HTR-8/SVneo (cell line): ENCODE data around the gene MERTK.
A peak's percentile ranks its signal among the peaks of the same experiment; 100 is the strongest.
"Not testable (repeated sequence)": the region's sequence is repeated elsewhere in the genome, so short reads cannot be mapped to it uniquely, and the experiment has no call there.

Experiments
- DNase-seq: peaks from one replicate; pipeline ENCODE4 v3.0.0; 2011; ENCODE audit warnings: low spot score, mixed read lengths; ENCODE audit not compliant: insufficient read length
- FAIRE-seq: peaks from 2 replicates; lab custom pipeline; 2011; peaks lifted over from hg19 to GRCh38; lab: Jason Lieb, UNC

MERTK gene

DNA sequence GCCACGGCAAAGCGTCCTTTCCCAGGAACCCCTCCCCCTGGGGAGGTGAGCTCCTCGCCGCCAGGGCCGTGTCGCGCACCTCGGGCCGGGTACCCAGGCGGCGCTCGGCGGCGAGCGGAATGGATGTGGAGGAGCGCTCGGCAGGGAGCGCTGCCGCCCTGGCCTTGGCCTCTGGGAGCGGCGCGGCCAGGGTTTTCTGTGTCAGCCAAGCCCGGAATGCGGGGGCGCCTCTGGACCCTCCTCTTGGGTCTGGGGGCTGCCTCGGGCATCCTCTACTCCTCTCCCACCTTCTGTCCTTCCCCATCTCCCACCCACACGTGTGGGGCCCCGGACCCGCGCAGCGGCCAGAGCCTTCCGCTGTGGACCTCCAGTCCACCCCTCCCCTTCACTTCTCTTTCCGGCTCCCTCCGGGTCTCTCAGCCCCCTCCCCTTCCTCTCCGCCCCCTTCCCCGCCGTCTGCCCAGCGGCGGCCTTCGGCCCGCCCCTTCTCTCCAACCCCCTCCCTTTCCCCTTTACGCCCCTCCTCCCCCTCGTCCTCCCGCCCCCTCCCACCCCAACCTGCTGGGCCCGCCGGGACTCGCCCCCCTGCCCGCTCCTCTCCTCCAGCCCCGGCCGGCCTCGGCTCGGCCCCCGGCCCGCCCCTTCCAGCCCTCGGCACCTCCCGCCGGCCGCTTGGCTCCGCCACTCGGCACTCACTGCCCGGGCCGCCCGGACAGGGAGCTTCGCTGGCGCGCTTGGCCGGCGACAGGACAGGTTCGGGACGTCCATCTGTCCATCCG lies at the start of gene MERTK:
MERTK (plus strand) TSS at position 684 of the 779 bp plus-strand sequence. CDS start 129 bp downstream, outside the sequence.
- FAIRE-seq (peak; percentile 63), DNase-seq (peak; percentile 86)

DNA sequence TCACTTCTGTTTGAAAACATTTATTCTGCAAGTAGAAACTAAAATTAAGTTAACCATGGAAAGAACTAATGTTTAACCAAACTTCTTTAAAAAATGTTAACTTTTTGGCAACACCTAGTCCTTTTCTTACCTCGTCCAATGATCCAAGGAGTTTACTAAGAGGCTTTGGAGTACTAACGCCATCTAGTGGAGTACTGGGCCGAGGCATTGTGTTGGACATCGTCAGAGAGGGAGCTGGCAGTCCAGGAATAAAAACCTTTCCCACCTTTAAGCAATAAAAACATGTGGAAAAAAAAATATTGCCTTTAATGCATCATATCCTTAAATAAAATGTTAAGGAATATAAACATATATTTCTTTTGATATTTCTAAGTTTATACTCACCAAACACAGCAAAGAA lies 47.8 kb upstream of the MERTK start:
- not testable (repeated sequence) for DNase-seq, FAIRE-seq

DNA sequence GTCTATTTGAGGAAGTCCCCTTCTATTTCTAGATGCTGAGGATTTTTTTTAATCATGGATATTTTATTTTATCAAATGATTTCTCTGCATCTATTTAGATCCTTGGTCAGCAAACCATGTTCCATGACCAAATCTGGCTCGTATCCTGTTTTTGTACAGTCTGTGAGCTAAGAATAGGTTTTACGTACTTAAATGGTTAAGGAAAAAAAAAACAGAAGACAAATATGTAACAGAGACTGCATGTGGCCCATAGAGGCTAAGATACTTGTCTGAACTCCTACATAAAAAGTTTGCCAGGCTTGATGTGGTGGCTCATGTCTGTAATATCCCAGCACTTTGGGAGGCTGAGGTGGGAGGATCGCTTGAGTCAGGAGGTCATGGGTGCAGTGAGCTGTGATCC lies 45.9 kb upstream of the MERTK start:
- not testable (repeated sequence) for FAIRE-seq

DNA sequence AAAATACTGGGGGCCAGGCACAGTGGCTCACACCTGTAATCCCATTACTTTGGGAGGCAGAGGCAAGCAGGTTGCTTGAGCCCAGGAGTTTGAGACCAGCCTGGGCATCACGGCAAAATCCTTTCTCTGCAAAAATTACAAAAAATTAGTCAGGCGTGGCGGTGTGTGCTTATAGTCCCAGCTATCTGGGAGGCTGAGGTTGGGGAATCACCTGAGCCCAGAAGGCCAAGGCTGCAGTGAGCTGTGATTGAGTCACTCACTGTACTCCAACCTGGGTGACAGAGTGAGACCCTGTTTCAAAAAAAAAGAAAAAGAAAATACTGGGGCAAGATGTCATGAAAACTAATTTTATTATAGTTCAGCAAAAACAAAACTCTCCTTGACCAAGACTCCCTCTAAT lies 38.4 kb upstream of the MERTK start:
- DNase-seq, FAIRE-seq: not testable (repeated sequence)

More for the DNA sequence above, 45.9 kb upstream of the MERTK start:
- not testable (repeated sequence) for DNase-seq

DNA sequence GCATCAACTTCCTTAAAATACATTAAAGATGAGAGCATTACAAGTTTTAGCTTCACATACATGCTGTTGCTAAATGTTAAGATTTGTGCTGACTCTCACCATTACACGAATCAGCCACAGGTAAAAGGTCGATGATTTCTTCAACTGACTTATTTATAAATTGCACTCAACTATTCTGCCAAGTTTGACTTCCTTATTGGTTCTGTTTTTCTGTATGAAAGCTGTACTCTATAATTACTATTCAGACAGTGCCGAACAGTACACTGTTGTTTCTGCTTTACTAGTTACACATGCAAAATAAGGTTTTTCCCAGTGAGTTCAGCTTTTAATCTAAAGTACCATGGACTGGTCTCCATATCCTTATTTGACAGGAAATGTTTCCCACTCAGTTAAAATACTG lies 33.3 kb upstream of the MERTK start:
- FAIRE-seq, DNase-seq: not testable (repeated sequence)

DNA sequence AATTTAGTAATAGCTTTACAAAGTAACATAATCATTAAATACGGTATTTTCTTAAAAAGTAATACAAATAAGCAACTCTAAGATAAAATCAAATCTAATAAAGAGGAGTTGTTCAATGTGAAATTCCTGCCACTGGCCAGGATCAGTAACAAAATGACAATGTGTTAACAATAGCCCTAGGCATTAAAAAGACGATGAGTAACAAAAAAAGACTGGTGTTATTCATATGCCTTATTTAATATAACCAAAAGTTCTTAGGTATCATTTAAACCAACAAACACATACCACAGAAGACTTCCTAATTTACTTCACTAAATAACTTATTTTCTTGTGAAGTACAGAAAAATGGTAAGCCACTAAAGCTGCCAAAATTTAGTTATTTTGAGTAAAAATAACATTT lies 25.6 kb upstream of the MERTK start:
- FAIRE-seq, DNase-seq: not testable (repeated sequence)

DNA sequence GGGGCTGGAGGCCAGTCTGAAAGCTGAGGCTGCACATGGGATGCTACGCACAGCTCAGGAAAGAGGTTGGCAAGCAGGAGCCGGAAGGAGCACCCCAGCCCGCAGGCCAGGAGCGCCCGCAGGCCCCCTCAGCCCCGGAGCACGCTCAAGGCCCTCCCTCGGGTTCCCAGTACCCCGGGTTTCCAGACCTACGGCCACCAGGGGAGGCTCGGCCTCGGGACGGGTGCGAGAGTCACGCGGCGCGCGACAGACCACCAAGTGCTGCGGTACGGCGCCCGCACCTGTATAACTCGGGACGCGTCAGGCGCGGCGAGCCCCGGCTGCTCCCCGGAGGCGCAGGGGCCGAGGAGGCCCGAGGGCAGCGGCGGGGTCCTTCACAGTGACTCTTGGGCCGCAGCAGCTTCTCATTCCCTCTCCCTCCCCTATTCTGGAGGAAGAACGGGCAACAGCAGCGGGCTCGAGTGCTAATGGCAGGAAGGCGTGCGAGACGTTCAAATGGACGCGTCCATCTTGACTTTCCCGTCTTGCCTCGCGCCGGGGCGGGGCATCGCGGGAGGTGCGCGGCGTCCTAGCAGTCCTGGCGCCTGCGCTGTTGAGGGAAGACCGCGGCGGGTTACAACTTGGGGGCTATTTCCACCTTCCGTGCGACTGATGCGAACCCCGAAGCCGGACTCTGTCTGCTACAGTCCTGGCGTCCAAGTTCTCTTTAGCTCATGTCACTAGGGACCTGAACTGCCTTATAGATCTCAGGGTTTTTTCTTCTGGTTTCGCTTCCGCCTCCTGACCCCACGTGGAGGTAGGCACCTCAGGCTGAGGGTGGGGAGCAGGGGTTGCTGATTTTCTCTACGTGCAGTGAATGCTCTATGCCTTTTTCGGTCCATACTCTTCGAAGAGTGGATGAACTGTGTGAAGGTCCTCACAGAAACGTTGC lies 14.5 kb upstream of the MERTK start, which contains the start of gene ANAPC1:
ANAPC1 (minus strand) TSS at position 533 of the 931 bp plus-strand sequence. CDS start 3,368 bp downstream, outside the sequence.
- peak; percentile 64 for FAIRE-seq
- peak; percentile 88 for DNase-seq

DNA sequence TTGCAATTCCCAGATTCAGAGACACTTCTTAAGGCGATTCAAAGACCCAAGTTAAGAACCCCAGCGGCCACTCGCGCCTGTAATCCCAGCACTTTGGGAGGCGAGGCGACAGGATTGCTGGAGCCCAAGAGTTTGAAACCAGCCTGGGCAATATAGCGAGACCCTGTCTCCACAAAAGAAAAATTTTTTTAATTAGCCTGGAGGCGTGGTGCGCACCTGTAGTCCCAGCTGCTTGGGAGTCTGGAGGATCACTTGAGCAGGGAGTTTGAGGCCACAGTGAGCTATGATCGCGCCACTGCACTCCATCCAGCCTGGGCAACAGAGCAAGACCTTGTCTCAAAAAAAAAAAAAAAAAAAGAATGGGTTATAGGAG lies 13.8 kb upstream of the MERTK start:
- FAIRE-seq (no peak), DNase-seq (no peak)

DNA sequence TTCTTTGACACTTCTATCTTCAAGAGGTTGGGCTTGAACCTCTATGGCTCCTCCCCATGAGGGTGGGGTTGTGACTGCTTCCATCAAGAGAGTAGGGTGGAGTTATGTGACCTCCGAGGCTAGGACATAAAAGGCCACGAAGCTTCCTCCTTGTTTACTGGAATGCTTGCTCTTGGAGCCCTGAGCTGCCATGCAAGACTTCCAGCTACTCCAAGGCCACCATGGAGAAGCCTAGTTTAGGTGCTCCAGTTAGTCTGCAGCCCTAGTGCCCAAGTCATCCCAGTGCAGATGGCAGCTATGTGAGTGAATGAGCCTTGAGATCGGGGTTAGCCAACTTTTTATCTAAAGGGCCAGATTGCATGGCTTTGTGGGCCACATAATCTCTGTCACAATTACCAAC lies 2.4 kb upstream of the MERTK start:
- FAIRE-seq (no peak), DNase-seq (no peak)

DNA sequence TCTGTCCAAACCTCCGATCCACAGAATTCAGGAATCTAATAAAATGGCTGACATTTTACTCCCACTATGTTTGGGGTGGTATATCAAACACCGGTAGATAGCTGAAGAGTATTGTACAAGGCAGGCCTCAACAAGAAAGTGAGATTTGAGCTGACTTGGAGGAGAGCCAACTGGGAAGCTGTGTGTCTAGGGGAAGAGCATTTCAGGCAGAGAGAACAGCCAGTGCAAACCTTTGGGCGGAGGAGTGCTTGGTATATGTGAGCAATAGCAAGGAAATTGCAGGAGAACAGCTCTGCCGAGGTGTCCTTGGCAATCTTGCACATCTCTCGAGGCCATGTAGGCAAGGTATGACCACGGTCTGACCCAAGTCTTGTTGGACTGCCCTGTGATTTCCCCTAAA lies 1.8 kb upstream of the MERTK start:
- no peak for FAIRE-seq
- no peak for DNase-seq

DNA sequence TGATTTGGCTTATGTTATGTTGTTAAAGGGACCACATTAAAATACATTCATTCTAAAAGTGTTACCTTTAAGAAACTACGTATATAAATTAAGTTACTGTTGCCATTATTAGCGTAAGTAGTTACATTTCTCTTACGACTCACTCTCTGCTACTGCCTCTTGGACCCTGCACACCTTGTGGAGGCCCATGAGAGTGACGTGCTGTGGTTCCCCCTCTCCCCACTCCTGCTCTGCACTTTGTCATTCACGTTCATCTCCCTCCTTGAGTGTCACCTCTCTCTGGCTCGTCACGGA lies 830 bp upstream of the MERTK start:
- DNase-seq, result no peak
- FAIRE-seq, result no peak

DNA sequence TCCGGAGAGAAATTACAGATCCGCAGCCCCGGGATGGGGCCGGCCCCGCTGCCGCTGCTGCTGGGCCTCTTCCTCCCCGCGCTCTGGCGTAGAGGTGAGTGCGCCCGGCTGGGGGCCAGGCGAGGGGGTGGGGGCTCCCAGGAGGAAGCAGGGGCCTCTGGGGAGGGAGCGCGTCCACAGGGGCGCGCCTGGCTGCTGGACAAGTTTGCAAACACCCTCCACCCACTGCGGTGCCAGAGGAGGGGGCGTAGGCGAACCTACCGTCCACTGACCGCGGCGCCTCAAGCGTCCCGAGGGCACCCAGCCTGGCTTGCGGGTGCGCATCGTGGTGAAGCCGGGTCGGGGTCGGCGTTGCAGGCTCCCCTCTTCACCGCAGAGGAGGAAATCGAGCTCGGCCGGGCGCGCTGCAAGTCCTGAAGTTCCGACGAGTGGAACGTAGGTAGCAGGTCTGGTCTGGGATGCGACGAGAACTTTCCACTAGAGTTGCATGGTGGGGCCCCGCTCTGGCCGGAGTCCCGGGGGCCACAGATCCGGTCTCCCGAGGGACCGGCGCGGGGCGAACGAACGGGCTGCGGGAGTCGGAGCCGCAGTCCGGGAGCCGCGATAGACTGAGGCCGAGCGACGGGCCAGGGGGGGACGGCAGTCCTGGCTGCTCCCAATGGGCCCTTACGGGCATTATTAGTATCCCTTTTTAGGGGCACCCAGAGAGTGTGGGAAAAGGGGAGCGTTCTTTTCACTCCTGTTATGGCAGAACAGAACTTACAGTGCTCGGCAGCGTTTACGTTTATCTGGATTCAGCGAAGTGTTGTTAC lies 502 bp downstream of the MERTK start:
- DNase-seq (no peak), FAIRE-seq (no peak)

DNA sequence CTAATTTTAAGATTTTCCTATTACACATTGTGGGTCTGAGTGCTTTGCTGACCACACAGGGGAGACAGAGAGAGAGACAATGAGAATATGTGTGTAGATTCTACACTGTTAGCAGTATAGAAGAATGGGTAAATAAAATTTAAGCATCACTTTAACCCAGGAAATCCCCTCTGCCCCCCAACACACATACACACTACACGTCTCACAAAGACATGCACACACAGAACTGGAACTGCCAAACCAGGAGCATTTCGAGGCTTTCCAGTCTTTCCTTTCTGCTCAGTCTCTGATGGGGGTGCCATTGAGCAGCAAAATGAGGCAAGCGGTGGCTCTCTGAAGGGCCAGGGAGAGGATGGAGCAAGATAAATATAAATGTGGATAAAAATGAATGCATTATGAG lies 2.5 kb downstream of the MERTK start:
- DNase-seq (peak; percentile 41), FAIRE-seq (no peak)

DNA sequence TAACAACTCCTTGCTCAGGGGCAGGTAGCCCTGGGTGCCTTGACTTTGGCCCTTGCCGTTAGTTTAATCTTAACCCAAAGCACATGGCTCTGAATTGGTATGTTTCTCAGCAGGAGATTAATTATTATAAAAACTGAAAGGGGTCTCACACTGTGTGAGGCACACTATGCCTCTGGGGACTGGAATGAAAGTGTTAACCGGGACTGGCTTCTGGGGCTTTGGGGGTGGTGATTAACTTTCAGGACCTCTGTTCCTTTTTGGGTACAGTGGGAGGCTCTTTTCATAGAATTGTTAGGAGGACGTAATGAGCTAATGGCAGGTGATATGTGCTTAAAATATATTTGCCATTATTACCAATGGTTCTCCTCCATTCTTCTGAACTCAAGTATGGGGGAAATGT lies 5.1 kb downstream of the MERTK start:
- FAIRE-seq (no peak), DNase-seq (no peak)

DNA sequence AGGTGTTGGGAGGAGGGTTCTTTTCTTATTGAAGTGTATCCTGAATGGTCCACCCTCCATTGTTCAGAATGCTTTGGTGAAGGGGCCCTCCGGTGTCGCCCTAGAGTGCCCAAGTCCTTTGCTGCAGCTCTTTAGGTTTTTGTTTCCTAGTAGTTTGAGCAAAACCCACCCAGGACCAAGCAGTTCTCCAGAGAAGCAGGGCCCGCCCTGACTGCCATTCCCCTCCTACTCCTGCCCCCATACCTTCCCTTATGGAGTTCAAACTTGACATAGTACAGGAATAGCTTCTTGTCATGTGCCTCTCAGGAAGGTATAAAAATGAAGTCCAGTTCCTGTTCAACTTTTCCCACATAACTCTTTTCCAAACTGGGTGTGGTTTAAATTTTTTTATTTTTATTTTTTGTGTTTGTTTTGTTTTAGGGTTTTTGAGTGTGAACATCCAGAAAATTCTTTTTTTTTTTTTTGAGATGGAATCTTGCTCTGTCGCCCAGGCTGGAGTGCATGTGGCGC lies 5.6 kb downstream of the MERTK start:
- DNase-seq (no peak), FAIRE-seq (no peak)

DNA sequence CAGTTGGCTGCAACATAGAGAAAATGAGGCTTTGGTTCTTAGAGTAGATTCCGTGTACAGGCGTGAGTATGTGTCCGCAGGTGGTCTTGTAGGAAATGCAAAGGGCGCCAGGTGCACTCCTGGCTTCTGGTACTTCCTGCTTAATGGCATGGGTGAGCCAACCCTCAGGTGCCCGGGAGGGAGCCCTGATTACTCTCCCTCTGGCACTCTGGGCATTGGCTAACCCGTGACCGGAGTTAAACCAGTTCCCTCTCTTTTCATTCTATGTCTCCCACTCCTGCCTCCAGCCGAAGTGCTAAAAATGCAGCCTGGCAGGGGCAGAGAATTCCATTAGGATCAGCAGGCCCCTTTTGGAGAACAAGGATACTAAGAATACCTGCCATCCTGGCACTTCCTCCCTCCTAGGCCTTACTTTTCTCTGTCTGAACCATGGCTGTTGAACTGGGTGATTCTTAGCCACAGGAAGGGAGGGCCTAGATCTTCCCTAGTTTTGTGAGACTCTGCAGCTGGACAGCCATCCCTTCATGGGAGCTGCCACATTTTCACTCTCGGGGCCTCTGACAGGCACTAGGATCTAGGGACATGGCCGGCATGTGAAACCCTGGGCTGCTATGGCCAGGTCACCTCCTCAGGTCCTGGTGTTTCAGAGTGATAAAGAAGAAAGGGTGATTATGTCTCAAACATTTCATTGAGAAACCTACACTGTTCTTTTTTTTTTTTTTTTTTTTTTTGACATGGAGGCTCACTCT lies 6.5 kb downstream of the MERTK start:
- DNase-seq, result no peak
- no peak for FAIRE-seq

DNA sequence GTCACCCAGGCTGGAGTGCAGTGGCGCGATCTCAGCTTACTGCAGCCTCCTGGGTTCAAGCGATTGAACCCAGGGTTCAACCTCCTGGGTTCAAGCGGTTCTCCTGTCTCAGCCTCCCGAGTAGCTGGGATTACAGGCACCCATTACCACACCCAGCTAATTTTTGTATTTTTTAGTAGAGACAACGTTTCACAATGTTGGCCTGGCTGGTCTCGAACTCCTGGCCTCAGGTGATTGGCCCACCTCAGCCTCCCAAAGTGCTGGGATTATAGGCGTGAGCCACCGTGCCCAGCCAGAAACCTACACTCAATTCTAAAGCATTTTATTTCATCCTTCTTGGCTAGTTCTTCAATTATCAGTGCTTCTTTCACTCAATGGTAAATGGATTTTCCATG lies 7.1 kb downstream of the MERTK start:
- FAIRE-seq, DNase-seq: not testable (repeated sequence)

DNA sequence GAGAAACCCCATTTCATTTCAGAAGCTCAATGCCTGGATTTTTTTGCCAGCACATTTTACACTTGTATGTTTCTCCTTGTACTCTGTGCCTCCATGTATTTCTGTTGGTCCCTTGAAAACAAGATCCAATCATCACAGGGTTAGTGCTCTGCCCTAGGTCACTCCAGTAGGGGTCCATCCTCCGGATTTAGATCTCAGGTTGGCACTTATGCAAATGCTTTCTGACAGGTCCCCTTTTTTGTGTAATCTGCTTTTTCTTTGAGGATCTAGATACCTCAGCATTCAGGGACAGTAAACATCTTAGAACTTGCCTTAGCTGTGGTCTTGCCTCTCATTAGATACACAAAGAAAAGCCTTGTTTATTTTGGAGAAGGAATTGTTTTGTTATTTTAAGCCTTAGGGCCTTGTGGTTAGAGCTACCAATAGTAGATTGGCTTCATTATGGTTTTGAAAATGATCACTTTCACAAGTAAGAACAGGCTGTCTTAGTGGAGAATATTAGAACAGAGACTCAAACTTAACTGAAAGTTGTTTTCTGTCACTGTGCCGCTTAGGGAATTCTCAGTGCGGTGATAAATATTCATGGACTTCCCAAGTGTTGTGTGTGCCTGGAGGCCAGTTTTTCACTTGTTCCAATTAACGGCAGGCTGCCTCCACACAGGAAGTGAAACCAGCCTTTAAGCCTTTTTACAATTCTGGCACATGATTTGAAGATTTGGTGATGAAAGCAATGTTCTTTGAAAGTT lies 7.8 kb downstream of the MERTK start:
- no peak for DNase-seq
- no peak for FAIRE-seq

DNA sequence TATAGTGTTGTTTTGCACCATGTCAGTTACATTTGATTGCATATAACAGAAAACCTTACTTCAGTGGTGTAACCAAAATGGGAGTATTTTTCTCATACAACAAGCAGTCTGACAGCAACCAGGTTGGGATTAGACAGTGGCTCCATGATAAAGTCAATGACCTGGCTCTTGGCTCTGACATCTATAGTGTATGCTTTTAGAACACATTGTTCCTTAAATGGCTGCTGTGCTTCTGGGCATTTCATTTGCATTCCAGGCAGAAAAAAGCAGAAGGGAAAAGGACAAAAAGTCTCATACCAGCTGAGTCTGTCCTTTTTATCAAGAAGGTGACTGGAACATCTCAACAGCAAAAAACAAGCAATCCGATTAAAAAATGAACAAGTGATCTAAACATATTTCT lies 10.2 kb downstream of the MERTK start:
- FAIRE-seq, result no peak
- DNase-seq, result no peak
